Measurements from ENCODE around the gene HCK.

HCK gene

DNA sequence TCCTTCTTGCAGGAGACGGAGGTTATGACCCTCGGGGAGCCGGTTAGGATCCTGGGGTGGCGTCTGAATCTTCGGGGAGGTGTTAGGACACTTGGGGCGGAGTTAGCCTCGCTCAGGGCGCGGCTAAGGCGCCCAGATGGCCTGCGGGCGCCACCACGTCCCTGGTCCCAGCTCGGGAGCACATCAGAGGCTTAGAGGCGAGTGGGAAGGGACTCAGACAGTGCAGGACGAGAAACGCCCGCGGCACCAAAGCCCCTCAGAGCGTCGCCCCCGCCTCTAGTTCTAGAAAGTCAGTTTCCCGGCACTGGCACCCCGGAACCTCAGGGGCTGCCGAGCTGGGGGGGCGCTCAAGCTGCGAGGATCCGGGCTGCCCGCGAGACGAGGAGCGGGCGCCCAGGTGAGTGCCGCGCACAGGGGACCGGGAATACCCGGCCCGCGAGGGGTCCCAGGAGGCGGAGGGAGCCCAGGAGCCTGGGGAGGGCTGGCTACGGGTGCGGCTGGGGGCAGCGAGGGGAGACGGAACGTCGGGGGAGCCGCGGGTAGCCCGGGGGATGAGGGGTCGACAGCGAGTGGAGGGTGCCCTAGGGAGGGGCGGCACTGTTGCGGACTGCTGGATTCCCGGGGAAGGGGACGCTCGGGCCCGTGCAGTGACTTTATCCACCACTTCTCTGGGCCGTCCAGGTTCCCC lies at the start of gene HCK:
Gene HCK (plus strand): TSS at position 153 of the 688 bp plus-strand sequence.
- no peak for DNase-seq

DNA sequence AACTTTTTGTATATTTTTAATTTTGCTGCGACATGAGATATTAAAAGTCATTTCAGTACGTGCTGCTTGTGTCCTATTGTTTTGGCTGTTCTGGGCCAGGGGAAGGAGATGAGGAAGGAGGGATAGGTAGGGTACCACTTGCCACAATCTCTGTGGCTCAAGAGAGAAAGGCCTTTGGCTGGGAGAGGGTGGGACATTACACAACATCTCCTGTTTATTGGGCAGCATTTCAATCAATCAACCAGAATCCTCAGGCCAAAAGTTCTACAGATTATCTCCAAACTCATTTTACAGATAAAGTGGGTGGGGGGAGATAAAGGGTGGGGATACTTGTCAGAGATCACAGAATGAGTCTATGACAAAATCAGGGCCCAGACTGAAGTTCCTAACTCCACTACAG lies 48.7 kb upstream of the HCK start:
- no peak for DNase-seq

DNA sequence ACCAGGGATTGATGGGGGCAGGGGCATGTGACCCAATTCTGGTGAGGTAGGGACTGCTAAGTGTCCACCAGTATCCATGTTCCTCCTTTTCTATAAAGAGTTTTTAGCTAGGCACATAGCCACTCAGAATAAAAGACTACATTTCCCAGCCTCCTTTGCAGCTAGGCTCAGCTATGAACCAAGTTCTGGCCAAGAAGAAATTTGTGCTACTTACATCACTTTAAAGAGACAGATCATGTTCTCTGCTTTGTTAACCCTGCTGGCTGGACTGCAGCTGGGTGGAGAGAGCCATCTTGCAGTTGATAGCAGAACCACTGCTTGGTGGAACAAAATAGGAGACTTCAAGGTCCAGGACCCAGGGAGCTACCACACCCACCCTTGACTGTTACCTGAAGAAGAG lies 47.1 kb upstream of the HCK start:
- no peak for DNase-seq

DNA sequence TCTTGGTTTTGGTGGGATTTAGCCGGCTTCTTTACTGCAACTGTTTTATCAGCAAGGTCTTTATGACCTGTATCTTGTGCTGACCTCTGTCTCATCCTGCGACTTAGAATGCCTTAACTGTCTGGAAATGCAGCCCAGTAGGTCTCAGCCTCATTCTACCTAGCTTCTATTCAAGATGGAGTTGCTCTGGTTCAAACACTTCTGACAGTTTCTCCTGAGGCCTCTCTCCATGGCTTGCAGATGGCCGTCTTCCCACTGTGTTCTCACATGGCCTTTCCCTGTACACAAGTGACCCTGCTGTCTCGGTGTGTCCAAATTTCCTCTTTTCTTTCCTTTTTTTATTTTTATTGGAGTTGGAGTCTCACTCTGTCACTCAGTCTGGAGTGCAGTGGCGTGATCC lies 46.0 kb upstream of the HCK start:
- no peak for DNase-seq

DNA sequence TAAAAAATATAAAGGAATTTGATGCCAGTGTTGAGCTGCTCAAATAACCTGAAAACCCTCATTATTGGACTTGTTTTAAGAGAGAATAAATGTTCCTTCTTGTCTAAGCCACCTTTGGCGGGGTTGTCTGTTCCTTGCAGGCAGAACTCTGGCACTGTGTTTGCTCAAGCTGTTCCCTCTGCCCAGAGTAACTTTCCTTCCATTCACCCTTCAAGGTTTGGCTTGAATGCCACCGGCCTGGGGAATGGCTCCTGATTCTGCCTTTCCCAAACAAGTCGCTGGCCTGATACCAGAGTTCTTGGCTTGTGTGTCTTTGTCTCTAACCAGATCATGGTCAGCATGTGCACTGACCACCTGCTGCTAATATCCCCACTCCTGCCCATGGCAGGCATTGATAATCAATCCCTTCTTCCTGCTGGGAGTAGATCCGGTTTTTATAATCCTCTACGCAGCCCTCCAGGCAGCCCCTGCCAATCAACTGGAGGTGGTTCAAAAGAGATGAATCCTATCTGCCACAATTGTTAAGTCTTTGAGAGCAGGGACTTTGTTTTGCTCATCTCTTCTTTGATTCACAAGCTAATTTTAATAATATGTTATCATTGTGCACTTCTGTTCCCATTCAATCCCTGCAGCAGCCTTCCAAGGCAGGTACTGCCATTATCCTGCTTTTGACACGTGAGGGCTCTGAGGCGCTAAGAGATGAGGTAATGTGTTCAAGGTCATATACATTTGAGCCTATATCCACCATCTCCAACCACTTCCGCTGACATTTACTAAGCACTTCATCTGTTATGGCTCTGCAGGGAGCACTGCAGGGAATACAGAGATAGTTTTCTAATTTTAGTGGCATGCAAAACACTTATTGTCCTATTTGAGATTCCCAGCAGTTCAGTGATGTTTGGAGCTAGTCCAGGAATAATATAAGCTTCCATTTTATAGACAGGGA lies 44.9 kb upstream of the HCK start:
- DNase-seq, result no peak

DNA sequence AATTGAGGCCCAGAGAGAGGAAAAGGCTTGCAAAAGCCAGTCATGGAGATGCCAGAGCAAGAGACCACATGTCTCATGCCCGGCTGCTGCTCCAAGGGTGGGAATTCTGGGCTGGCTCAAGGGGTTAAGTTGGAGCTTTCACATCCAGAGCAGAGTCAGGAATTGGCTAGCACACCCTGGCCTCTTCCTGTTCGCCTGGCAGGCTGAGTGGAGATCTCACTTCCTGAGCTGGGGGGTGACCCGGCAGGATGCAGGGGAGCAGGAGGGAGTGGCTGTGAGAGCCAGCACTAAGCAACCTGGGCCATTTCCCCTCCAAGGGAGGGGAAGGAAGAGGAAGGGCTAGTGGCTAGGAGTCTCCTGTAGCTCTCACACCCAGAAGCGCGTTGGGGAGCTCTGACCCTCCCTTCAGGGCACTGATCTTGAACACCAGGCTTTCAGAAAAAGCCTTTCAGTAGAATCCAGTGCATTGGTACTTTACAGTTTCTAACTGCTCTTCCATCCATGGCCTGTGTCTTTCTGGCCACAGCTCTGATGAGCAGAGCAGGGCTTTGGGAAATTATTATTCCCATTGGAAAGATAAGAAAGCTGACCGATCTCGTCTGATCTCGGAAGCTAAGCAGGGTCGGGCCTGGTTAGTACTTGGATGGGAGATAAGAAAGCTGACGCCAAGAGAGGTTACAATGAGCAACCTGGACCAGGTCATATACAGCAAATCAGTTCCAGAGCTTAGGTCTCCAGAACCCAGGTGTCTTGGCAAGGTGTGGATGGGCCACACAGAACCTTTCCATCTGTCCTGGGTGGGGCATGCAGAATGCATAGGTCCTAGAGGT lies 44.0 kb upstream of the HCK start:
- DNase-seq, result no peak

DNA sequence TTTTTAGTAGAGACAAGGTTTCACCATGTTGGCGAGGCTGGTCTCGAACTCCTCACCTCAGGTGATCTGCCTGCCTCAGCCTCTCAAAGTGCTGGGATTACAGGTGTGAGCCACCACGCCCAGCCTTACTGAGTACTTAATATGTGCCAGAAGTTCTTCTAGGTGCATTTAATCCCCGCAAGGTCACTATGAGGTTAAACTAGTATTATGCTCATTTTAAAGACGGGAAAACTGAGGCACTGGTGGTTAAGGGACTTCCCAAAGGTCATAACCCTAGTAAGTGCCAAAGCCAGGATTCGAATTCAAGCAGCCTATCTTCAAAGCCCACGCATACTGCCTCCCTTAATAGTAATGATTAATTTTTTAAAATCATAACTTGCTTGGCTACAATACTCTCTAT lies 42.5 kb upstream of the HCK start:
- no peak for DNase-seq

DNA sequence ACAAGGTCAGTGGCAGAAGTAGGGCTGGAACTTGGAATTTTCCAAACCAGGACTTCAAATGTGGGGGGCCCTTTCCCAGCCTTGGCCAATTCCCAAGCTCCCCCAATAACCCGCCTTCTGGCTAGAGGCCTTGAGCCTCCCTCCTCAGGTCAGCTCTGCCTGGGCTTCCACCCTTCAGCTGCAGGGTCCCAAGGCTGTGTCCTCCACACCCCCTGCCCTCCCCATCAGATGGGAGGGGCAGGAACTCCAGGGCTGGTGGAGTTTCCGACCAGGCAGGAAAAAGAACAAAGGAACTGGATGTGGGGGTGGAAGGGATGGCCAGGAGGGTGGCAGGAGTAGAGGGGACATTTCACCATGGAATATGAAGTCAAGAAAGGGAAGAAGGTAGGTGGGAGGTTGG lies 41.9 kb upstream of the HCK start, which contains the start of gene CCM2L:
Gene CCM2L (plus strand): TSS at position 338 of the 400 bp plus-strand sequence. CDS start 17 bp downstream, at position 355.
- DNase-seq, result no peak

DNA sequence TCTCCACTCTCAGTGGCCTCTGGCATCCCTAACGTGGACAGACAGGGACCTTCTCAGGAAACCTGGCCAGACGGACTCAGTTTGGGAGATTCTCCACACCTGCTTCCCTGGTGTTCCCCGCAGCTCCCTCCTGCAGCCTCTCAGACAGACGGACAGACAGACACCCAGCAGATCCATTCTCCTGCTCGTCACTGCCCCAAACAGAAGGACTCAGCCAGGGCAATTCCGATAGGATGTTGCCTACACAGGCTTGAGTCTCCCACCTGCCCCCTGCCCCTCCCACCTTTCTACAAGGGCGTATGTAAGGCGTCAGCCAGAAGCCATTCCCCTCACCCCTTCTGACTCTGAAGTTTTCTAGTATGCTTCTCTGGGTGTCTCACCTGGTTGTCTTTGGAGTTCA lies 41.4 kb upstream of the HCK start:
- DNase-seq, result no peak

DNA sequence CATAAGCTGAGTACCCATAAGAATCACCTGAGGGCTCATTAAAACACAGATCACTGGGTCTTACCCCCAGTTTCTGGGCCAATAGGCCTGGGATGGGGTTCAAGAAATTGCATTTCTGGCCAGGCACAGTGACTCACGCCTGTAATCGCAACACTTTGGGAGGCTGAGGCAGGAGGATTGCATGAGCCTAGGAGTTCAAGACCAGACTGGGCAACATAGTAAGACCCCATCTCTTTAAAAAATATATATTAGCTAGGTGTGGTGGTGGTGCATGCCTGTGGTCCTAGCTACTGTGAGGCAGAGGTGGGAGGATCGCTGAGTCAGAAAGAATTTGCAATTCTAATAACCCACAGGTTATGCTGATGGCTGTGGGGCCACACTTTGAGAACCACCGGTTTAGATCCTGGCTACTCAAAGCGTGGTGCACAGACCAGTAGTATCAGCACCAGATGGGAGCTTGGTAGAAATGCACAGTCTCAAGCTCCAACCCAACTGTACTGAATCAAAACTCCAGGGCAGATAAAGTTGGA lies 39.8 kb upstream of the HCK start:
- no peak for DNase-seq

DNA sequence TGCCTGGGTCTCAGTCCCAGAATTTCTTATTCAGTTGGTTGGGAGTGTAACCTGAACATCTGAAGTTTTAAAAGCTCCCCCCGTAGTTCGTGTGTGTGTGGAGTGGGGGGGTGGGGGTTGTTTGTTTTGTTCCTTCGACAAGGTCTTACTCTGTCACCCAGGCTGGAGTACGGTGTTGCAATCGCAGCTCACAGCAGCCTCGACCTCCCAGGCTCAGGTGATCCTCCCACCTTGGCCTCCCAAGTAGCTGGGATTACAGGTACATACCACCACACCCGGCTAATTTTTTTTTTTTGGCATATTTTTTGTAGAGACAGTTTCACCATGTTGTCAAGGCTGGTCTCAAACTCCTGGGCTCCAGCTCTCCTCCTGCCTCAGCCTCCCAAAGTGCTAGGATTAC lies 38.7 kb upstream of the HCK start:
- DNase-seq, result no peak

DNA sequence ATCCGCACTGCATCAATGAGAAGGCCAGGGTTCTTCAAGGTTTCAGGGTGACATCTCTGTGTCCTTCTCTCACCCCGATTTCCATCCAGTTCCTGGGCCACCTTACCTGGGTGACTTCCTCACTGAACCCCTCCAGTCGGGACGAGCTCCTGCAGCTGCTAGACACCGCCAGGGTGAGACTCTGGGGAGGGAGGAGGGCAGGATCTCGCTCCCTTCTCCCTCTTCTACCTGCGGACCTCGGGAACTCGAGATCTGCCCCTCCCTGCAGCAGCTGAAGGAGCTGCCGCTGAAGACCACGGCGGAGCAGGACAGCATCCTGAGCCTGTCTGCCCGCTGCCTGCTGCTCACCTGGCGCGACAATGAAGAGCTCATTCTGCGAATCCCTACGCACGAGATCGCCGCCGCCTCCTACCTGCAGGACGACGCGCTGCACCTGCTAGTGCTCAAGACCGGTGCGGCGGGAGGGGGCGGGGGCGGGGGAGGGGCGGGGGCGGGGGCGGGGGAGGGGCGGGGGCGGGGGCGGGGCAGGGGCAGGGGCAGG lies 34.3 kb upstream of the HCK start:
- peak; percentile 31 for DNase-seq

DNA sequence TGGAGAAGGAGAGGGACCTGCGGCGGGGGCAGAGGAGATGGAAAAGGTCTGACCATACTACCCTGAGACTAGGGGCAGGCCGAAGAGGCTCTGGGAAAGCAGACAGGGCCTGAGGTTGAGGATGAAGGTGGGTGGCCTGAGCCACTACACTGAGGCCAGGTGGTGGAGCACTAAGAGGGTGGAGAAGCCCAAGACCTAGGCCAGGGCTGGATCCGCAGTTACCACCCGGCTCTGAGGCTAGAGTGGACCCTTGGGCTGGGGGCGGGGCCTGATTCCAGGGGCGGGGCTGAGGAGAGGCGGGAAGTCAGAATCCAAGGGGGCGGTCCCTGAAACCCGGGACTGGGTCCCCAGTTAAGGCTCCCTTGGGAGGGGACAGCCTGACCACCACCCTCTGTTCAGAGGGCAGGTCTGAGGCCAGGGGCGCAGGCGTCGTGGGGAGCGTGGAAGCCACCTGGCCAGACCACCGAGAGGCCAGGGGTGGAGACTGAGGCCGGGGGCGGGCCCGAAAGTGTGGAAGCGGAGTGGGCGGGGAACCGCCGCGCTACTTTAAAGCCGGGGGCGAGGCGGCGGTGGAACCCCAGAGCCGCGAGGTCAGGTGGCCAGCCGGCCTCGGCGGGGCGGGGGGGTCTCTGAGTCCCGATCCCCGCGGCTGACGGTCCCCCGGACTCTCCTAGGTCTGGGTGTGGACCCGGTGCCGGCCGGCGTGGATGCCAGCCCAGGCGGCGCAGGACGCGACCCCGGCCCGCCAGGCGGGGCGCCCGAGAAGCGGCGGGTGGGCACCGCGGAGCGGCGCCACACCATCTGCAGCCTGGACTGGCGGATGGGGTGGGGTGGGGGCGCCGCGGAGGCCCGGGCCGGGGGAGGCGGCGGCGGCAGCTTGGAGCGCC lies 33.5 kb upstream of the HCK start:
- peak; percentile 22 for DNase-seq

DNA sequence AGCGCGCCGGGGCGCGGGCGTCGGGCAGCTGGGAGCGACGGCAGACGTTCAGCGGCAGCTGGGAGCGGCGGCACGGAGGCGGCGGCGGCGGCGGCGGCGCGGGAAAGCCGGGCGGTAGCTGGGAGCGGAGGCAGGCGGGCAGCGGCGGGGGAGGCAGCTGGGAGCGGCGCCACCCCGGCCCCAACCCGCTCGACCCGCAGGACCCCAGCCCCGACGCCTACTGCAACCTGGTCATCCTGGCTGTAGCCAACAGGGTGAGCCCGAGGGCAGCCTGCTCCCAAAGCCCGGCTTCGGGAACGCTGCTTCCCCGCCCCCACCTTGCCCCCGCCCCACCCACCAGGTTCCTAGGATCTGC lies 32.9 kb upstream of the HCK start:
- DNase-seq, result no peak

DNA sequence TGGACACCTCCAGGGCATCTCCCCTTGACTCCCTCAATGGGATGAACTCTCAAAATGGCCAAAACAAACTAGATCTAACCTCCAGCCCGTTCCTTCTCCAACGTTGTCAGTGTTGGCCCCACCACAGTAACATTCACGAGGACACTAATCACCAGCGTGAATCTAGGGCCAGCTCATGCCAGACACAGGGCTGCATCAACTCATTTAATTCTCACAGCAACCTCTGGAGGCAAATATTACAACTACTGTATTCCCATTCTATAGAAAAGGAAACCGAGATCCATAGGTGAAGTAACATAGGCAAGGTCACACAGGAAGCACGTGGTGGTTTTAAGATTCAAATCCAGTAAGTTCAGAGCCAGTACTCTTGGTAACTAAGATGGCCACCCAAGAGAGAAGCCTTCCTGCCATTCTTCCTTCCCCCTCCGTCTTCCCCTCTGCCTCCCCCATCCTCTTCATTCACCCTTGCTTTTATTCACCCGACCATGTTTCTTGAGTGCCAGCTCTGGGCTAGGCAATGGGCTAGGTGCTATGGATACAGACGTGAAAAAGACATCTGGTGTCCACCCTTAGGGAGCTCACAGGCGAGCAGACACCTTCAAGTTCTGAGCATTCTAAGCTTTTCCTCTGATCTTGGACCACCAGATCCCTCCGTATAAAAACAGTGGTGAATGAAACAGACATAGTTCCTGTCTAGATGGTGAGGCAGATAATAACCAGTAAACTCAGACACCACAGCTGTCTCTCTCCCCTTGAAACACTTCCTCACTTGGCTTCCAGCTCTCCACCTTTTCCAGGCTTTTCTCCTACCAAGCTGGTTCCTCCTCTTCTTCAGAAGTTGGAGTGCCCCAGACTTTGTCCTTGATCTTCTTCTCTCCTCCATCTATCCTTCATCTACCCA lies 32.2 kb upstream of the HCK start:
- no peak for DNase-seq

DNA sequence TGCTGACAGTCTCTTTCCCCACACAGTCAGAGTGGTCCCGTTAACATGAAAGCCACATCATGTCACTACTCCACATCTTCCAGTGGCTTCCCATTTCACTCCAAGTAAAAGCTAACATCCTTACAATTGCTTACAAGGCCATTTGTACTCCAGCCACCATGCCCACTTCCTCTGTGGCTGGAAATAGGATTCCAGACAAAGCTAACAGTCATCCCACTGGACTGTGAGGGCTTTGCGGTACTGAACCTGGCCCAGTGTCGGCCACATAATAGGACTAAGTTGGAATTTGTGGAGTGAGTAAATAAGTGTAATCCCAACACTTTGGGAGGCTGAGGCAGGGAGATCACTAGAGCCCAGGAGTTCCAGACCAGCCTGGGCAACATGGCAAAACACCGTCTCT lies 31.0 kb upstream of the HCK start:
- no peak for DNase-seq

DNA sequence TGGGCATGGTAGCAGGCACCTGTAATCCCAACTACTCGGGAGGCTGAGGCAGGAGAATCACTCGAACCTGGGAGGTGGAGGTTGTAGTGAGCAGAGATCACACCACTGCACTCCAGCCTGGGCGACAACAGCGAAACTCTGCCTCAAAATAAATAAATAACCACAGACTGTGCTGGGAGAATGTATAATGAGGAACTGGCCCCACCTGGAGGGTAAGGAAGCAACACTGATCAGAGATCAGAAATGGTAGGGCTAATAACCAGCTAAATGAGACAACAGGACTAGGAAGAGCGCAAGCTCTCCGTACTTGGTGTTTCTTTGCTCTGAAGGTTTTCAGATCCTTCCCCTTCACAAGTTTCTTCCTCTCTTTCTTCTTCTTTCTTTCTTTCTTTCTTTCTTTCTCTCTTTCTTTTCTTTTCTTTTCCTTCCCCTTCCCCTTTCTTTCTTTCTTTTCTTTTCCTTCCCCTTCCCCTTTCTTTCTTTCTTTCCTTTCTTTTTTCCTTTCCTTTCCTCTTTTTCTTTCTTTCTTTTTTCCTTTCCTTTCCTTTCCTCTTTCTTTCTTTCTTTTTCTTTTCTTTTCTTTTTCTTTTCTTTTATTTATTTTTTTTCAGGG lies 27.3 kb upstream of the HCK start:
- DNase-seq, result no peak

DNA sequence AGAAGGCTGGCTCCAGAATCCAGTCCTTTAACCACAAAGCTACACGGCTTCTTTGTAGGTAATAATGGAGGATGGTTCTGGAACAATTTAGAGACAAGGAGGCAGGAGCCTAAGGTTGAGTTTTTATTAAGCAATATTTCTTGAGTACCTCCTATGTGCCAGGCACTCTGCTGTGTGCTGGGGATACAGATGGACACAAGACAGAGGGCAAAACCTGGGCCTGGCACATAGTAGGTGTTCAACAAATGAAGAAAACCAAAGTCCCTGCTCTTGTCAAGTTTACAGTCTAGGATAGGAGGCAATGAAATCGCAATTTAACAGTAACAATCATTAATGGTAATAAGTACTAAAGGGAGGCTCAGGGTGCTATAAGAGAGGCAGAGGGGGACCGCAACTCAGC lies 24.4 kb upstream of the HCK start:
- no peak for DNase-seq

DNA sequence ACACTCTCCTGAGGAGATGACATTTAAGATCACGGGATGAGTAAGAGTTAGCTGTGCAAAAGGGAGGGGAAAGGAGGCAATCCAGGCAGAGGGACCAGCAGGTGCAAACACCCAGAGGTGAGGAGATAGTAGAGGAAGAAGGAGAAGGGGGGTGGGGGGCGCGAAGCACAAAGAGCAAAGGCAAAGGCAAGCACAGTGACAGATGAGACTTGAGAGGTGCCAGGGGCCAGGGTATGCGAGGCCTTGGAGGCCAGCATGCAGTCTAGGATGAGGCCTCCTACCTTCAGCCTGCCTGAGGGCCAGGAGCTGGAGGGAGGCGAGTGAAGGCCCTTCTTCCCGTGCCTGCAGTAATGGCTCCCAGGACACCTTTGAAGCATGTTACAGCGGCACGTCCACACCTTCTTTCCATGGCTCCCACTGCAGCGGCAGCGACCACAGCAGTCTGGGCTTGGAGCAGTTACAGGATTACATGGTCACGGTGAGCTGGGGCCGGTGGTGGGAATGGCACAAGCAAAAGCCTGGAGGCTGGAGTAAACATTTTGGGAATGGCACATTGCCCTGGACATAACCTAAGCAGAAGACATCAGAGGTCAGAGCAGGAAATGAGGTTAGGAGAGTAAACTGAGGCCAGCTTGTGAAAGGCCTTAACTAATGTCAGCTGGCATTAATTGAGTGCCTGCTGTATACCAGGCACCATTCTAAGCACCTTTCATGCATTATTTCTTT lies 23.2 kb upstream of the HCK start:
- DNase-seq, result no peak

DNA sequence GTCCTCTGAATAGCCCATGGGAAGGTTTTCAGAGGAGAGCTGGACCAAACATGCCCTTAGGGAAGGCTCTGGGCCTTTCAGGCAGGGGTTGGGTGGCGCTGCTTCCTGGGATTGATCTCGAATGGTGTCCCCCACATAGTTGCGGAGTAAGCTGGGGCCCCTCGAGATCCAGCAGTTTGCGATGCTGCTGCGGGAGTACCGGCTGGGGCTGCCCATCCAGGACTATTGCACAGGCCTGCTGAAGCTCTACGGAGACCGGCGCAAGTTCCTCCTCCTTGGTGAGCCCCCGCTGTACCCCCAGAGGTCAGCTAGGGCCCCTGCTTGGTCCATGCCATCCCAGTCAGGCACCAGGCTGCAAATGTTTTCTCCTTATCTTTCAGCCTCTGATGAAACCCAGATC lies 22.5 kb upstream of the HCK start:
- no peak for DNase-seq

All from activated gamma-delta T cell treated with Interleukin-2 at 50 U/mL for 16 hours (primary cell).